Right atrium auricular region (tissue), 2 donors: ENCODE data around the gene BAIAP2L1. TPM values are rescaled to one million over a fixed set of nuclear protein-coding genes. Genes with fewer than 3 reads are reported as not detected.

ENCODE experiments used
- DNase-seq: peaks from one replicate; pipeline ENCODE4 v3.0.0-alpha.2; 2019; ENCODE audit warnings: low spot score
- H3K27ac ChIP-seq, 2 donors: fragments of 200-600 bp; sonication (generic); 1 replicate in 1 of 2; 2 replicates in 1 of 2; pipeline ENCODE4 v1.5.1; 2016 to 2019
- H3K27me3 ChIP-seq, 2 donors: fragments of 200-600 bp; sonication (generic); one replicate each; pipeline versions ENCODE4 v1.5.1 to v1.6.0; 2017 to 2019
- H3K36me3 ChIP-seq: fragments of 200-600 bp; sonication (generic); one replicate; pipeline ENCODE4 v1.5.1; 2016
- H3K4me1 ChIP-seq, 2 donors: fragments of 200-600 bp; sonication (generic); one replicate each; pipeline versions ENCODE4 v1.5.1 to v1.6.0; 2017 to 2019
- H3K4me3 ChIP-seq, 2 donors: fragments of 200-600 bp; sonication (generic); 1 replicate in 1 of 2; 2 replicates in 1 of 2; pipeline ENCODE4 v1.5.1; 2017 to 2019; ENCODE audit warnings: mild to moderate bottlenecking in 1 of 2, moderate library complexity in 1 of 2
- H3K9me3 ChIP-seq, 2 donors: fragments of 200-600 bp; sonication (generic); one replicate each; pipeline ENCODE4 v1.5.1; 2019
- total RNA-seq, 2 donors: library from RNA; depleted of rRNA; stranded (reverse); fragments of >200 nt; gene quantifications; one replicate each; pipeline ENCODE4 v1.1.0, GENCODE V29; 2016
- TF ChIP-seq, protein P1 (sequence below), 2 donors: fragments of 200-600 bp; sonication (generic); IDR thresholded peaks; one replicate each; pipeline ENCODE4 v1.5.1; 2019; ENCODE audit warnings: antibody characterized with exemption in 2 of 2

Gene BAIAP2L1
- total RNA-seq, 2 donors from 2014 or later = 1.1 to 1.7 TPM

DNA sequence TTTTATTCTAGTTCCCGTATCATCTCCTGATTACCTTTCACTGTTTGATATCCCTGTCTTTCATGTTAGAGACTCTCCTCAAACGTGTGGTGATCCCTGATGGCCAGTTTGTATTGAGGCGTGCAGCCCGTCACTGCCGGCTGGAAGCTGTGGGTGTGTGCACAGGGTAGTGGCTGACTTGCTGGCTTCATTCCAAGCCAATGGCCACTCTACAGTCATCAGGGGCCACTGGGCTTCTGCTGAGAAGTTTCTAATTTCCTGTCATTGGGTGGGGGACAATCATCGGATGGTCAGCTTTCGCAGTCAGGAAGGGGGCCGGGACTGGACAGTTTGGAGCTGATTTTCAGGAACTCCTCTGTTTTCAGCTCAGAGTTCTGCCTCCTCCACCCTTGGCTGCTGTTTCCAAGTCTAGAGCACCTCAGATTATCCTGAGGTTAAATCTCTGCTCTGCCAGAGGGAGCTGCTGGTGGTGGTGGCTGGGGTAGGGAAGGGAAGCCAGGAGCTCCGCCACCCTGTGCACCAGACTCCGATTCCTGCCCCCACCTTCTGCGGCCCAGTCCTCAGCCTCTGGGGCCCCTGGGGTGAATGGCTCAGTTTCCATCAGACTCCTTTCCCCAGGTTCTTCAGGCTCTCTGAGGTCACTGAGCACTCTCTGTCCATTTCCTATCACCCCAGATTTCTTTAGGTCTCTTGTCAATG lies 34.9 kb downstream of the BAIAP2L1 start:
- H3K36me3 ChIP-seq = no peaks in the 10 kb centered on the region
- TF ChIP-seq, protein P1, sequence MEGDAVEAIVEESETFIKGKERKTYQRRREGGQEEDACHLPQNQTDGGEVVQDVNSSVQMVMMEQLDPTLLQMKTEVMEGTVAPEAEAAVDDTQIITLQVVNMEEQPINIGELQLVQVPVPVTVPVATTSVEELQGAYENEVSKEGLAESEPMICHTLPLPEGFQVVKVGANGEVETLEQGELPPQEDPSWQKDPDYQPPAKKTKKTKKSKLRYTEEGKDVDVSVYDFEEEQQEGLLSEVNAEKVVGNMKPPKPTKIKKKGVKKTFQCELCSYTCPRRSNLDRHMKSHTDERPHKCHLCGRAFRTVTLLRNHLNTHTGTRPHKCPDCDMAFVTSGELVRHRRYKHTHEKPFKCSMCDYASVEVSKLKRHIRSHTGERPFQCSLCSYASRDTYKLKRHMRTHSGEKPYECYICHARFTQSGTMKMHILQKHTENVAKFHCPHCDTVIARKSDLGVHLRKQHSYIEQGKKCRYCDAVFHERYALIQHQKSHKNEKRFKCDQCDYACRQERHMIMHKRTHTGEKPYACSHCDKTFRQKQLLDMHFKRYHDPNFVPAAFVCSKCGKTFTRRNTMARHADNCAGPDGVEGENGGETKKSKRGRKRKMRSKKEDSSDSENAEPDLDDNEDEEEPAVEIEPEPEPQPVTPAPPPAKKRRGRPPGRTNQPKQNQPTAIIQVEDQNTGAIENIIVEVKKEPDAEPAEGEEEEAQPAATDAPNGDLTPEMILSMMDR (IDR thresholded peaks at IDR 0.05) = no peak
- no peak overlapping the region for H3K4me3 ChIP-seq
- DNase-seq = no peak
- H3K27ac ChIP-seq = peak overlapping the region; percentile 32 to 35
- H3K9me3 ChIP-seq = no peaks in the 10 kb centered on the region
- H3K4me1 ChIP-seq = peaks cover 0 to 4% of the 10 kb centered on the region in 2 donors
- H3K27me3 ChIP-seq = no peaks in the 10 kb centered on the region

GRCh38 chr7:98364220-98364619 lies 36.7 kb downstream of the BAIAP2L1 start:
- H3K4me3 ChIP-seq = no peak overlapping the region
- no peak overlapping the region for H3K27ac ChIP-seq
- TF ChIP-seq, protein P1 (IDR thresholded peaks at IDR 0.05) = no peak
- H3K36me3 ChIP-seq = no peaks in the 10 kb centered on the region
- DNase-seq = no peak
- no peaks in the 10 kb centered on the region for H3K9me3 ChIP-seq
- H3K27me3 ChIP-seq = no peaks in the 10 kb centered on the region
- peaks cover 0 to 9% of the 10 kb centered on the region in 2 donors for H3K4me1 ChIP-seq

GRCh38 chr7:98362517-98362916 lies 38.4 kb downstream of the BAIAP2L1 start:
- Histone ChIP-seq H3K27ac (no peak overlapping the region), H3K9me3 (no peaks in the 10 kb centered on the region), H3K4me1 (peaks cover 0 to 9% of the 10 kb centered on the region in 2 donors), H3K36me3 (no peaks in the 10 kb centered on the region), H3K27me3 (no peaks in the 10 kb centered on the region), H3K4me3 (no peak overlapping the region)
- TF ChIP-seq, protein P1 (IDR thresholded peaks at IDR 0.05) = no peak
- DNase-seq = no peak

GRCh38 chr7:98360221-98361130 lies 40.4 kb downstream of the BAIAP2L1 start:
- Histone ChIP-seq H3K9me3 (no peaks in the 10 kb centered on the region), H3K4me3 (no peak overlapping the region), H3K4me1 (peaks cover 0 to 5% of the 10 kb centered on the region in 2 donors), H3K27me3 (no peaks in the 10 kb centered on the region), H3K36me3 (no peaks in the 10 kb centered on the region), H3K27ac (no peak overlapping the region)
- DNase-seq = no peak
- TF ChIP-seq, protein P1 (IDR thresholded peaks at IDR 0.05) = no peak

DNA sequence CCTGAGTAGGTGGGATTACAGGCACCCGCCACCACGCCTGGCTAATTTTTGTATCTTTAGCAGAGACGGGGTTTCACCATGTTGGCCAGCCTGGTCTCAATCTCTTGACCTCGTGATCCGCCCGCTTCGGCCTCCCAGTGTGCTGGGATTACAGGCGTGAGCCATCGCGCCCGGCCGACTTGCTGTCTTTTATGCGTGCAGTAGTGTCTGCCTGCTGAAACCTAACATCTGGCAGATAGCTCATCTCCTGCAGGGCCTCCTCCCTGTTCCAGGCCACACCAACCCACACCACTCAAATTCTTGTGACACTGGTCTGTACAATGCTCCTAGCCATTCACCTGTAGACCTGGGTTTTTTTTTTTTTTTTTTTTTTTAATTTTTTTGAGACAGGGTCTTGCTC lies 41.5 kb downstream of the BAIAP2L1 start:
- no peaks in the 10 kb centered on the region for H3K27me3 ChIP-seq
- DNase-seq = no peak
- no peaks in the 10 kb centered on the region for H3K9me3 ChIP-seq
- H3K36me3 ChIP-seq = no peaks in the 10 kb centered on the region
- no peak overlapping the region for H3K27ac ChIP-seq
- no peak overlapping the region for H3K4me3 ChIP-seq
- H3K4me1 ChIP-seq = peaks cover 0 to 5% of the 10 kb centered on the region in 2 donors
- TF ChIP-seq, protein P1 (IDR thresholded peaks at IDR 0.05) = no peak
